HS-5 (cell line): ENCODE measurements around the gene ABR.
A peak's percentile ranks its signal among the peaks of the same experiment; 100 is the strongest.
"Not testable (repeated sequence)": the region's sequence is repeated elsewhere in the genome, so short reads cannot be mapped to it uniquely, and the experiment has no call there.

Source experiments
- DNase-seq: peaks from one replicate; pipeline ENCODE4 v3.0.0-alpha.2; 2012; ENCODE audit warnings: low read depth

Gene ABR

GRCh38 chr17:981292-981658 lies 198.5 kb downstream of the ABR start:
- DNase-seq = no peak

GRCh38 chr17:980406-981291 lies 199.1 kb downstream of the ABR start:
- DNase-seq = peak; percentile 58

- DNase-seq = no peak
Observed at GRCh38 chr17:979539-980405, 200.0 kb downstream of the ABR start, which contains the start of gene NXN. NXN (minus strand) TSS chr17:979776.

GRCh38 chr17:979212-979538 lies 200.6 kb downstream of the ABR start:
- no peak for DNase-seq

GRCh38 chr17:978103-979093 lies 201.4 kb downstream of the ABR start:
- no peak for DNase-seq

GRCh38 chr17:977166-977565 lies 202.6 kb downstream of the ABR start:
- DNase-seq = no peak

GRCh38 chr17:976312-976711 lies 203.5 kb downstream of the ABR start:
- no peak for DNase-seq

- no peak for DNase-seq
Observed at GRCh38 chr17:975371-975915, 204.3 kb downstream of the ABR start.

GRCh38 chr17:974778-975177 lies 205.0 kb downstream of the ABR start:
- not testable (repeated sequence) for DNase-seq

GRCh38 chr17:973053-973452 lies 206.7 kb downstream of the ABR start:
- no peak for DNase-seq

- not testable (repeated sequence) for DNase-seq
Observed at GRCh38 chr17:971861-972260, 207.9 kb downstream of the ABR start.

- DNase-seq = no peak
Observed at GRCh38 chr17:970364-970763, 209.4 kb downstream of the ABR start.

GRCh38 chr17:969811-970355 lies 209.9 kb downstream of the ABR start:
- no peak for DNase-seq

- DNase-seq = no peak
Observed at GRCh38 chr17:968812-969730, 210.7 kb downstream of the ABR start.

GRCh38 chr17:967122-967521 lies 212.7 kb downstream of the ABR start:
- no peak for DNase-seq

GRCh38 chr17:965311-965989 lies 214.3 kb downstream of the ABR start:
- no peak for DNase-seq

- no peak for DNase-seq
Observed at GRCh38 chr17:964876-965275, 214.9 kb downstream of the ABR start.

GRCh38 chr17:962670-963069 lies 217.1 kb downstream of the ABR start:
- DNase-seq = no peak

GRCh38 chr17:962166-962565 lies 217.6 kb downstream of the ABR start:
- DNase-seq = no peak
